Sigmoid colon (tissue), 4 donors: Measurements from ENCODE around the gene MRGPRD.

Source experiments
- CTCF ChIP-seq, 4 experiments: fragments of 450-650 bp in 3 of 4; fragments of 200-600 bp in 1 of 4; IDR thresholded peaks; one replicate each; pipeline ENCODE4 v1.5.1; 2016 to 2019; ENCODE audit warnings: antibody characterized with exemption in 4 of 4, mild to moderate bottlenecking in 3 of 4, moderate library complexity in 2 of 4
- EP300 ChIP-seq, 4 donors: sonication (generic); formaldehyde crosslinking; IDR thresholded peaks; one replicate each; pipeline ENCODE4 v1.6.1; 2017; ENCODE audit warnings: antibody characterized with exemption in 4 of 4

GRCh38 chr11:69022260-69022659 lies 41.5 kb upstream of the MRGPRD start:
- no peak for TF ChIP-seq CTCF (IDR thresholded peaks at IDR 0.05)
- TF ChIP-seq EP300 (IDR thresholded peaks at IDR 0.05) = no peak
